ENCODE results near the gene IL12RB1.

Gene IL12RB1

GRCh38 chr19:18121166-18121565 is 34.4 kb upstream of the IL12RB1 start:
- Histone ChIP-seq H3K9me3 (ENCODE audit: control insufficient read depth in 1 of 2, low read length in 2 of 2) (no peaks in the 10 kb centered on the region), H3K27ac (ENCODE audit: low read length) (no peak overlapping the region), H3K4me3 (ENCODE audit: low read depth in 1 of 2, low read length in 2 of 2) (no peak overlapping the region), H3K36me3 (ENCODE audit: control insufficient read depth in 1 of 2, insufficient read depth in 2 of 2, low read length in 2 of 2) (peaks cover 11 to 19% of the 10 kb centered on the region in 2 donors), H3K4me1 (ENCODE audit: control insufficient read depth in 1 of 2, insufficient read depth in 2 of 2, low read length in 2 of 2) (peaks cover 9 to 25% of the 10 kb centered on the region in 2 donors), H3K27me3 (ENCODE audit: low read depth, low read length) (no peaks in the 10 kb centered on the region)

GRCh38 chr19:18120127-18120526 is 33.4 kb upstream of the IL12RB1 start:
- no peak overlapping the region for H3K27ac ChIP-seq (ENCODE audit: low read length)

GRCh38 chr19:18119717-18120105 is 33.0 kb upstream of the IL12RB1 start:
- H3K27ac ChIP-seq (ENCODE audit: low read length), result no peak overlapping the region

More at GRCh38 chr19:18120127-18120526, 33.4 kb upstream of the IL12RB1 start:
- Histone ChIP-seq H3K36me3 (ENCODE audit: control insufficient read depth in 1 of 2, insufficient read depth in 2 of 2, low read length in 2 of 2) (peaks cover 9 to 19% of the 10 kb centered on the region in 2 donors), H3K4me3 (ENCODE audit: low read depth in 1 of 2, low read length in 2 of 2) (no peak overlapping the region), H3K4me1 (ENCODE audit: control insufficient read depth in 1 of 2, insufficient read depth in 2 of 2, low read length in 2 of 2) (peaks cover 9 to 25% of the 10 kb centered on the region in 2 donors), H3K9me3 (ENCODE audit: control insufficient read depth in 1 of 2, low read length in 2 of 2) (no peaks in the 10 kb centered on the region), H3K27me3 (ENCODE audit: low read depth, low read length) (no peaks in the 10 kb centered on the region)

GRCh38 chr19:18119013-18119716 is 32.4 kb upstream of the IL12RB1 start:
- Histone ChIP-seq H3K27ac (ENCODE audit: low read length) (no peak overlapping the region), H3K4me3 (ENCODE audit: low read depth in 1 of 2, low read length in 2 of 2) (peak overlapping the region in 1 of 2 donors; percentile 68)

More at GRCh38 chr19:18119717-18120105, 33.0 kb upstream of the IL12RB1 start:
- H3K27me3 ChIP-seq (ENCODE audit: low read depth, low read length), result no peaks in the 10 kb centered on the region
- no peak overlapping the region for H3K4me3 ChIP-seq (ENCODE audit: low read depth in 1 of 2, low read length in 2 of 2)
- peaks cover 9 to 19% of the 10 kb centered on the region in 2 donors for H3K36me3 ChIP-seq (ENCODE audit: control insufficient read depth in 1 of 2, insufficient read depth in 2 of 2, low read length in 2 of 2)
- peaks cover 9 to 25% of the 10 kb centered on the region in 2 donors for H3K4me1 ChIP-seq (ENCODE audit: control insufficient read depth in 1 of 2, insufficient read depth in 2 of 2, low read length in 2 of 2)
- H3K9me3 ChIP-seq (ENCODE audit: control insufficient read depth in 1 of 2, low read length in 2 of 2), result no peaks in the 10 kb centered on the region

GRCh38 chr19:18118420-18119012 is 31.8 kb upstream of the IL12RB1 start:
- Histone ChIP-seq H3K4me3 (ENCODE audit: low read depth in 1 of 2, low read length in 2 of 2) (peak overlapping the region; percentile 68 to 76), H3K4me1 (ENCODE audit: control insufficient read depth in 1 of 2, insufficient read depth in 2 of 2, low read length in 2 of 2) (peaks cover 9 to 25% of the 10 kb centered on the region in 2 donors), H3K27ac (ENCODE audit: low read length) (peak overlapping the region; percentile 31)

More at GRCh38 chr19:18119013-18119716, 32.4 kb upstream of the IL12RB1 start:
- Histone ChIP-seq H3K27me3 (ENCODE audit: low read depth, low read length) (no peaks in the 10 kb centered on the region), H3K9me3 (ENCODE audit: control insufficient read depth in 1 of 2, low read length in 2 of 2) (no peaks in the 10 kb centered on the region), H3K4me1 (ENCODE audit: control insufficient read depth in 1 of 2, insufficient read depth in 2 of 2, low read length in 2 of 2) (peaks cover 9 to 25% of the 10 kb centered on the region in 2 donors), H3K36me3 (ENCODE audit: control insufficient read depth in 1 of 2, insufficient read depth in 2 of 2, low read length in 2 of 2) (peaks cover 9 to 16% of the 10 kb centered on the region in 2 donors)

GRCh38 chr19:18117692-18118378 is 31.1 kb upstream of the IL12RB1 start:
- Histone ChIP-seq H3K4me3 (ENCODE audit: low read depth in 1 of 2, low read length in 2 of 2) (peak overlapping the region; percentile 68 to 76), H3K27me3 (ENCODE audit: low read depth, low read length) (no peaks in the 10 kb centered on the region), H3K36me3 (ENCODE audit: control insufficient read depth in 1 of 2, insufficient read depth in 2 of 2, low read length in 2 of 2) (peaks cover 5 to 9% of the 10 kb centered on the region in 2 donors), H3K4me1 (ENCODE audit: control insufficient read depth in 1 of 2, insufficient read depth in 2 of 2, low read length in 2 of 2) (peaks cover 9 to 25% of the 10 kb centered on the region in 2 donors), H3K27ac (ENCODE audit: low read length) (peak overlapping the region; percentile 31), H3K9me3 (ENCODE audit: control insufficient read depth in 1 of 2, low read length in 2 of 2) (no peaks in the 10 kb centered on the region)

More at GRCh38 chr19:18118420-18119012, 31.8 kb upstream of the IL12RB1 start:
- no peaks in the 10 kb centered on the region for H3K9me3 ChIP-seq (ENCODE audit: control insufficient read depth in 1 of 2, low read length in 2 of 2)
- H3K36me3 ChIP-seq (ENCODE audit: control insufficient read depth in 1 of 2, insufficient read depth in 2 of 2, low read length in 2 of 2), result peaks cover 9 to 11% of the 10 kb centered on the region in 2 donors
- no peaks in the 10 kb centered on the region for H3K27me3 ChIP-seq (ENCODE audit: low read depth, low read length)

GRCh38 chr19:18117364-18117691 is 30.6 kb upstream of the IL12RB1 start:
- peak overlapping the region; percentile 39 to 76 for H3K4me3 ChIP-seq (ENCODE audit: low read depth in 1 of 2, low read length in 2 of 2)

DNA sequence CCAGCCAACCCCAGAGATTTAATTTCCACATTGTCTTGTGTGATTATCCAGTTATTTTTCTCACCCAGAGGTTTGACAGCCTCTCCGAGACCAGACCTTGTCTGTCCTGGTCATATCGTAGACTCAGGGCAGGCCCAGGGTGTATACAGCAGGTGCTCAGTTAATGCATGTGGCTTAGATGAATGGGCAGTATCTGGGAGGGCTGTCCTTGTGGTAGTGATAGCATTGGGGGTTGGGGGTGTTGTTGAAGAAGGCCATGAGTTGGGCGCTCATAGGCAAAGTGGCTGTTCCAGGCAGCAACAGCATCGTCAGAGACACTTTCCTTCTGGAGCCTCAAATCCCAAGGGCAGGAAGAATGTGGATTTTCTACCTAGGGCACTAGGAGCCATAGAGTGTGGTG is 27.7 kb upstream of the IL12RB1 start:
- H3K4me1 ChIP-seq (ENCODE audit: control insufficient read depth in 1 of 2, insufficient read depth in 2 of 2, low read length in 2 of 2), result peaks cover 9 to 37% of the 10 kb centered on the region in 2 donors
- H3K4me3 ChIP-seq (ENCODE audit: low read depth in 1 of 2, low read length in 2 of 2), result no peak overlapping the region
- peaks cover 0 to 3% of the 10 kb centered on the region in 2 donors for H3K36me3 ChIP-seq (ENCODE audit: control insufficient read depth in 1 of 2, insufficient read depth in 2 of 2, low read length in 2 of 2)
- no peaks in the 10 kb centered on the region for H3K27me3 ChIP-seq (ENCODE audit: low read depth, low read length)
- no peaks in the 10 kb centered on the region for H3K9me3 ChIP-seq (ENCODE audit: control insufficient read depth in 1 of 2, low read length in 2 of 2)
- no peak overlapping the region for H3K27ac ChIP-seq (ENCODE audit: low read length)

More at GRCh38 chr19:18117364-18117691, 30.6 kb upstream of the IL12RB1 start:
- Histone ChIP-seq H3K27me3 (ENCODE audit: low read depth, low read length) (no peaks in the 10 kb centered on the region), H3K27ac (ENCODE audit: low read length) (no peak overlapping the region), H3K4me1 (ENCODE audit: control insufficient read depth in 1 of 2, insufficient read depth in 2 of 2, low read length in 2 of 2) (peaks cover 9 to 25% of the 10 kb centered on the region in 2 donors), H3K36me3 (ENCODE audit: control insufficient read depth in 1 of 2, insufficient read depth in 2 of 2, low read length in 2 of 2) (peaks cover 0 to 4% of the 10 kb centered on the region in 2 donors), H3K9me3 (ENCODE audit: control insufficient read depth in 1 of 2, low read length in 2 of 2) (no peaks in the 10 kb centered on the region)

DNA sequence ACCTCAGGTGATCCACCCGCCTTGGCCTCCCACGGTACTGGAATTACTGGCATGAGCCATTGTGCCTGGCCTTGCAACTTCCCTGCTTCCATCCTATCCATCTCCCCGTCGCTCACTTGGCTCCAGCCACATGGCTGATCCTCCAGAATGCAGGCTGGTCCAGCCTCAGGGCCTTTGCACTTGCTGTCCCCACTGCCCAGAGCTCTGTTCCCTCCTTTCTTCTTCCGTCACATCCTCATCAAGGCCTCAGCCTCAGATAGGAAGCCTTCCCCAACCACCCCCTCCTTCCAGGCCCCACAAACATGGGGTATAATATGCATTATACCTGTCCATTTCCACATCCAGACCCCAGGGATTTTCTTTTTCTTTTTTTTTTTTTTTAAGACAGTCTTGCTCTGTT is 27.1 kb upstream of the IL12RB1 start:
- peaks cover 0 to 3% of the 10 kb centered on the region in 2 donors for H3K36me3 ChIP-seq (ENCODE audit: control insufficient read depth in 1 of 2, insufficient read depth in 2 of 2, low read length in 2 of 2)
- H3K4me3 ChIP-seq (ENCODE audit: low read depth in 1 of 2, low read length in 2 of 2), result no peak overlapping the region
- H3K9me3 ChIP-seq (ENCODE audit: control insufficient read depth in 1 of 2, low read length in 2 of 2), result no peaks in the 10 kb centered on the region
- H3K27ac ChIP-seq (ENCODE audit: low read length), result no peak overlapping the region
- peaks cover 8 to 33% of the 10 kb centered on the region in 2 donors for H3K4me1 ChIP-seq (ENCODE audit: control insufficient read depth in 1 of 2, insufficient read depth in 2 of 2, low read length in 2 of 2)
- H3K27me3 ChIP-seq (ENCODE audit: low read depth, low read length), result no peaks in the 10 kb centered on the region

GRCh38 chr19:18112989-18113478 is 26.3 kb upstream of the IL12RB1 start:
- peaks cover 0 to 3% of the 10 kb centered on the region in 2 donors for H3K36me3 ChIP-seq (ENCODE audit: control insufficient read depth in 1 of 2, insufficient read depth in 2 of 2, low read length in 2 of 2)
- no peak overlapping the region for H3K4me3 ChIP-seq (ENCODE audit: low read depth in 1 of 2, low read length in 2 of 2)
- no peaks in the 10 kb centered on the region for H3K9me3 ChIP-seq (ENCODE audit: control insufficient read depth in 1 of 2, low read length in 2 of 2)
- peaks cover 5 to 26% of the 10 kb centered on the region in 2 donors for H3K4me1 ChIP-seq (ENCODE audit: control insufficient read depth in 1 of 2, insufficient read depth in 2 of 2, low read length in 2 of 2)
- H3K27ac ChIP-seq (ENCODE audit: low read length), result no peak overlapping the region
- no peaks in the 10 kb centered on the region for H3K27me3 ChIP-seq (ENCODE audit: low read depth, low read length)

Data from muscle layer of duodenum (tissue), 2 donors.